HG02678 (cell line): ENCODE measurements around the gene SUFU.
"Not testable (repeated sequence)": the region's sequence is repeated elsewhere in the genome, so short reads cannot be mapped to it uniquely, and the experiment has no call there.

ENCODE experiments used
- ATAC-seq: cut with Tn5 transposase; IDR thresholded peaks from one replicate; pipeline ENCODE4 v1.9.1; 2021; ENCODE audit warnings: mild to moderate bottlenecking, moderate library complexity; ENCODE audit not compliant: unreplicated experiment

Gene SUFU

DNA sequence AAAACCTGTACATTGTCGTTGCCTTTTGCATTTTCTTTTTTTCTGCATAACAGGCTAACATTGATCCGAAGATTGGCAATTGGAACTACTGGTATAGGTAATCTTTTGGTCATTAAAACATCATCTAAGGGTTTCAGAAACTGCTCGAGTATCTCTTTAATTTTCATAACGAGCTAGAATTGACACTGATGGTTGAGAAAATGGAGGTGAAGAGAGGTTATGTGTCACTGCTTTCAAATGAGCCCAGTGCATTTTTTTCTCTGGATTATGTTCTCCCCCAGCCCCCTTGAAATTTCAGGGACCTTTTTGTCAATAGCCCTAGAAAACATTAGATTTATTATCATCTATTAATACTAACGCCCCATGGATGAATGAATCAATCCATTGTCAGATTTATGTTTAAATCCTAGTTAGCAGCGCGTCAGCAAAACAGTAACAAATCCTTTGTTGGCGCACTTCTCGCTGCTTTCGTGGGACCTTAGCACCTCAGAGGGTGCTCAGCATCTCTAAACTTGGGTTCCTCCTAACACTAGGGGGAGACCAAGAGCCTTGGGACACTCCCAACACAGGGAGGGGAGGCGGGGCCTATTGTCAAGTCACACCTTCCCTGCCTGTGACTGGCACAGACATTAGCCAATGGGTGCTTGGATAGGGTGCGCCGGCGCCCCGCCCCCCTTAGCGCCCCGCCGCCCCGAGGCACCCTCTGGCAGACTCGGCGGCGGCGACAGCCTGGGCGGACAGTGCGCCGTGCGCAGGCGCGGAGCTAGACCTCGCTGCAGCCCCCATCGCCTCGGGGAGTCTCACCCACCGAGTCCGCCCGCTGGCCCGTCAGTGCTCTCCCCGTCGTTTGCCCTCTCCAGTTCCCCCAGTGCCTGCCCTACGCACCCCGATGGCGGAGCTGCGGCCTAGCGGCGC, at the start of gene SUFU:
TSS of gene SUFU (plus strand) at position 709 of the 915 bp plus-strand sequence. CDS start at position 890, 181 bp downstream.
- ATAC-seq: peak; percentile 62

- ATAC-seq: not testable (repeated sequence)
Observed at GRCh38 chr10:102454662-102455487, 48.9 kb upstream of the SUFU start.

DNA sequence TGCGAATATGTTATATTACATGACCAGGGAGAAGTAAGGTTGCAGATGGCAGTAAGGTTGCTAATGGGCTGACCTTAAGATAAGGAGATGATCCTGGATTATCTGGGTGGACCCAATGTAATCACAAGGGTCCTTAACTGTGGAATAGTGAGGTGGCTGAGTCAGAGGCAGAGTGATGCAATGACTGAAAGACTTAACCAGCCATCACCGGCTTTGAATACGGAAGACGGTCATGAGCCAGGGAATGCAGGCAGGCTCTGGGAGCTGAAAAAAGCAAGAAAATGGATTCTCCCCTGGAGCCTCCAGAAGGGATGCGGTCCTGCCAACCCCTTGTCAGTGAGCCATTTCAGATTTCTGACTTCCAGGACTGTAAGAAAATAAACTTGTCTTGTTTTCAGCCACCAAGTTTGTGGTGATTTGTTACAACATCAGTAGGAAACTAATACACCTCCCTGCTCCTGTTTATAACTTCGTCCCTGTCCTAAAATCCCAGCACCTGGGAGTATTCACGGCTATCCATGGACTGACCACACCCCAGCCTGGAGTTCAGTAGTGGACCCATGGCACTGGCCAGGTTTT, 47.8 kb upstream of the SUFU start:
- ATAC-seq: no peak

DNA sequence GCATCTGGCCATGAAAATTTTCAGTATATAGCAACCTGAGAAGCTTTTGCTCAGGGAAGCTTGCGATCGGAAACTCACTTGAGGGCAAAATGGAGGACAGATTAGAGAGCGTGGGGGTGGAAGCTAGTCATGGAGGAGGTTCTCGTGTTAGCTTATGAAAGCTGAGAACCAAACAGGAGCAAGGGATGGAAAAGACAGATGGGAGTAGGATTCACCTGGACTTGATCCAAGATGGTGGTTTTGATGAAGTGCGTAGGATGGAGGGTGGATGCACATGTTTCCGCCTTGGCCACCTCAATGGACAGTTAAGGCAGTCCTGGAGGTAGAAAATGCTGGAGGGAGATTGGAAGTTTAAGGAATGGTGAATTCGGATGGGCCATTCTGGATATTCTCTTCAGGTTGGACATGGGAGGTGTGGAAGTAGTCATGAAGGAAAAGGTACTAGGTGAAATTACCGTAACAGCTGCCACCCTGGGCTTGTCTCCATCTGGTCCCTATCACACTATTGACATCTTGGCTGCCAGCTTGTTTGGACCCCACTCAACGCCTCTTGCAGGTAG, 46.1 kb upstream of the SUFU start:
- no peak for ATAC-seq

DNA sequence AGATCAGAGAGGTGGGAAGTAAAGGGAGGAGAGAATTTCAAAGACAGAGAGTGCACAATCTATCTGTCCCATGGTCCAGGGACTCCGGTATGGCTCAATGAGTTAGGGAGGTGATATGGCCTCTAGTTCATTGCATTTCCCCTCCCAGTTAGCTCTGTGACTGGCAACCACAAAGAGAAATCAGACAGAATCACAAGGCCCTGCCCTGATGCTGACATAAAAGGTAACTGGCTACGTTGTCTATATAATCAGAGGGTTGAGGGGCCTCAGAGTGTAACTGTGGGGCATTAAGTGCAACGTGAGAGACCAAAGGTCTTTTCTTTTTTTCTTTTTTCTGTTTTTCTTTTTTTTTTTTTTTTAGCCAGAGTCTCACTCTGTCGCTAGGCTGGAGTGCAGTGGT, 45.1 kb upstream of the SUFU start:
- ATAC-seq: no peak

- peak; percentile 30 for ATAC-seq
Observed at GRCh38 chr10:102460836-102461186, 43.0 kb upstream of the SUFU start.

DNA sequence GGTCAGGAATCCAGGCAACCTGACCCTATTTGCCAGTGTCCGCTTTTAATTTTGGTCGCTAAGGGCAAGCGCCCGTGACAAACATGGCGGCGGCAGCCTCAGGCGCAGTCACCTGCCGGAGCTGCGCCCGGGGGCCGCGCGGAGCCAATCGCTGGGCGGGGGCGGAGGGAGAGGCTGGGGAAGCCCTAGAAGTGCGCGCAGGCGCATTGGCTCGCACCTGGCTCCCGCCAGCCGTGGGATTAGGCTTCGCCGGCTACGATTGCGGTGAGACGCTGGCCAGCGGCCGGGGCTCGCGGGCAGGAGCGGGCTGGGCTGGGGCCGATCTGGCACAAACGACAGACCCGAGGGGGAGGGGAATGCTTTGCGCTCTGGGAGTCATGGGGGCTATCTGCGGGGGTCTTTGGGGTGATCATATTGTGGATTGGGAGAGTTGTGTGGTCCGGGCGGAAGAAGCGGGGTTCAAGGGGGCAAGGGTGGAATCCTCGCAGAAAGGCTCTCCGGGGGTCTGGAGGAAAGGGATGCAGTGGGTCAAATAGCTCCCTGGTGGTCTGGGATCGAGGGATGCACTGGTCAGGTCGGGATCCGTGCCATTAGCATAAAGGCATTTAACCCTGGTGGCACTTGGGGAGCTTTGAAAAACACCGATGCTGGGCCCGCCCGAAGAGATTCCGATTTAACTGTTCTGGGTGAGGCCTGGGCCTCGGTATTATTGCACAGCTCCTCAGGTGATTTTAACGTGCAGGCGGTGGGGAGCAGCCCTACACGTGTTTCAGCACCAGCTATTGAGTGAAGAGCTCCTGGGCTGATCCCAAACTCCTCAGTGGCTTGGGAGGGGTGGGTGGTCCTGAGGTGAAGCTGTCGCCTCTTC, 42.4 kb upstream of the SUFU start:
- ATAC-seq: peak; percentile 96

- ATAC-seq: no peak
Observed at GRCh38 chr10:102462512-102463054, 41.2 kb upstream of the SUFU start.

- ATAC-seq: no peak
Observed at GRCh38 chr10:102463983-102464382, 39.8 kb upstream of the SUFU start.

GRCh38 chr10:102465466-102465865, 38.3 kb upstream of the SUFU start:
- ATAC-seq: no peak

- no peak for ATAC-seq
Observed at GRCh38 chr10:102467318-102467717, 36.5 kb upstream of the SUFU start.

GRCh38 chr10:102467971-102468438, 35.8 kb upstream of the SUFU start:
- no peak for ATAC-seq

DNA sequence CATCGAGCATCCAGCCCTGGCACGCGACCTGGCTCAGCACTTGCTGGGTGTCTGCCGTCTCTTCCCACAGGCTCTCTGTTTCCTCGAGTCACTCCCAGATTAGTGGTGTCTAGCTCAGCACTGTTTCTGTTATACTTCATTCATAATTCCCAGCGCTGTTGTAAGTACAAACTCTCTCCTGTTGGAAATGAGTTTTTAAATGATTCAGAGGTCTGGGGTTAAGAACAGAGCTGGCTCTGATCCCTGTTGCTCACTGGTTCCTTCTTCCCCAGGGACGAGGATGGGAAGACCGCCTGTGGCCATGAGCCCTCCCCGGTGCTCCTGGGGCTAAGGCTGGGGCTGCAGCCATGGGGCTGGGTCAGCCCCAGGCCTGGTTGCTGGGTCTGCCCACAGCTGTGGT, 35.1 kb upstream of the SUFU start:
- ATAC-seq: no peak

GRCh38 chr10:102470579-102471546, 32.9 kb upstream of the SUFU start:
- ATAC-seq: no peak

DNA sequence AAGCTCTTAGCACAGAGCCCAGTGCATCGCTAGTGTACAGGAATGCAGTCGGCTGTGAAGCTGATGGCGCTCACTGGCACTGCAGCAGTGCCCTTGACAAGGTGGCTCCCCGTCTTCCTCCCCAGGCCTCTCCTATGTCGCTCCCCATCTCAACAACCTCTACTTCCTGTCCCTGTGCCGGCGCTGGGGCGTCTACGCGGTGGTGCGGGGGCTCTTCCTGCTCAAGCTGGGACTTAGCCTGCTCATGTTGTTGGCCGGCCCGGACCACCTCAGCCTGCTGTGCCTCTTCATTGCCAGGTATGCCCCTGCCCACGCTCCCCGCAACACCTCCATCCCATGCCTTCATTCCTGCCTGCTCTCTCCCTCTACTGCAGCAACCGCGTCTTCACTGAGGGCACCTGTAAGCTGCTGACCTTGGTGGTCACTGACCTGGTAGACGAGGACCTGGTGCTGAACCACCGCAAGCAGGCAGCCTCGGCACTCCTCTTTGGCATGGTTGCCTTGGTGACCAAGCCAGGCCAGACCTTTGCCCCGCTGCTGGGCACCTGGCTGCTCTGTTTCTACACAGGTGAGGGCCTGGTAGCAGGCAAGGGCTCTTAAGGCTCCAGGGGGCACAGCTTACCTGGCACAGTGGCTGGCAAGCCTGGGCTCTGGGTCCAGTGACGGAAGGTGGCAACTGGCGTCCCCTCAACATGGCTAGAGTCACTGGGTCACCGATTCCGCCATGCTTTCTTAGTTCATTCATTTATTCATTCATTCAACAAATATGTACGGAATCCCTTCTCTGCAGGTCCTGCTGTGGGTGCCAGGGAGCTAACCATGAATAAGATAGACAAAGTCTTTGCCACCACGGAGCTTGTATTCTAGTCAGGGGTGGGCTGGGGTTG, 30.1 kb upstream of the SUFU start:
- no peak for ATAC-seq

- no peak for ATAC-seq
Observed at GRCh38 chr10:102475451-102476040, 28.2 kb upstream of the SUFU start.

- ATAC-seq: no peak
Observed at GRCh38 chr10:102476466-102477141, 27.2 kb upstream of the SUFU start.
